ENCODE measurements around the gene UBE2I.
"Not testable (repeated sequence)": the region's sequence is repeated elsewhere in the genome, so short reads cannot be mapped to it uniquely, and the experiment has no call there.

Gene UBE2I

DNA sequence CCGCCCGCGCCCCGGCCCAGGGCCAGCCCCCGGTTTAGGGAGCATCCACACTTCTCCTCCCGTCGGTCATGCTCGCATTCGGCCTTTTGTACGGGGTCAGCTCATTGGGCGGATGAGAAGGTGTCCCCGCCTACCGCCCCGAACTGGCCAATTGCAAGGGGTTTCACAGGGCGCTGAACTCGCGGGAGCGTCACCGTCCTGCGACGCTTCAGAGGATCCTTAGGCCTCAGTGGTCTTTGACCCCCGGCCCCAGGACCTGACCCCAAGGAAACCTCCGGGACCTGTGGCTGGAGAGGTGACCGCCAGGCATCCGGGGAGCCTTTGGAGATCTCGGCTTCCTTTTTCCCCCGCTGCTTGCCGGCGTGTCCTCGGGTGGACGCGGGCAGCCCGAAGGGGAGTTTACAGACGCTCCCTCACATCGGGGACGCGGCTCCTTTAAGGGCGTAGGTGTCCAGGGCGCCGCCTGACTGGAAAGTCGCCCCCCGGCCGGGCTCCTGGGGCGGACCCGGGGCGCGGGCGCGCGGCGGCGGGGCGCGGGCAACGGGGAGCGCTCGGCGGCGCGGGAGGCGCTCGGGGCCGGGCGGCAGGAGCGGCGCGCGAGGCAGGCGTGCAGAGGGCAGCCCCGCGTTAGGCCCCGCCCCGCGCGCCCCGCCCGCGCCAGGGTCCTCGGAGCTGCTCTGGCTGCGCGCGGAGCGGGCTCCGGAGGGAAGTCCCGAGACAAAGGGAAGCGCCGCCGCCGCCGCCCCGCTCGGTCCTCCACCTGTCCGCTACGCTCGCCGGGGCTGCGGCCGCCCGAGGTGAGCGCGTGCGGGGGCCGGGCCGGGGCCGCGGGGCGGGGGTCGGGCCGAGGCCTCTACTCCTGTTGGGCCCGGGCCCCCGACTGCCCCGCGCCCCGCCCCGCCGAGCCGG is at the start of gene UBE2I:
TSS of gene UBE2I (plus strand) at position 660 of the 909 bp plus-strand sequence. CDS start 4,395 bp downstream, outside the sequence.
- peak; percentile 96 for DNase-seq

- DNase-seq: peak; percentile 8
Measured at GRCh38 chr16:1259760-1260068, 49.7 kb upstream of the UBE2I start.

DNA sequence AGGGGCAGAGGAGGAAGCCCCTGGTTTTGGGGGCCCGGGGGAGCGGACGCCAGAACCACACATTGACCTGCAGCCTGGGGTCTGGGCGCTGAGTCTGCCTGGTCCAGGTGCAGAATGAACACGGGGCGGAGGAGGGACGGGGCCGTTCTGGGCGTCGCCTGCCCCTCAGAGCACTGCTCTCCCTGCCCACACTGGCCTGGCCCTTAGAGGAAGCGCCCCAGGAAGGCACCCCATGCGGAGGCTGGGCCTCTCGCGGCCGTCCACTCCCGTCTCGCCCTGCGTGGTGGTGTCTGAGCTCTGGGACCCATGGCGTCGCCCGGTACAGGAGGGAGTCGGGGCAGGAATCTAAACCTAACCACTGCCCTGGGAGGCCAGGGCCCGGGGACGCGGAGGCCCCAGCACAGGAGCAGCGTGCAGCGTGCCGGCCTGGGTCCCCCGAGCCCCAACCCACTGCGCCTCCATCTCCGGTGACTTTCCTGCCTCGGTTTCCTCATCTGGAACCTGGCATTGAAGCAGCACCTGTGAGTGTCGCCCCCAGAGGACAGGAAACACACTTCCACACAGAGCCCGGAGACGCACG is 49.2 kb upstream of the UBE2I start:
- no peak for DNase-seq

DNA sequence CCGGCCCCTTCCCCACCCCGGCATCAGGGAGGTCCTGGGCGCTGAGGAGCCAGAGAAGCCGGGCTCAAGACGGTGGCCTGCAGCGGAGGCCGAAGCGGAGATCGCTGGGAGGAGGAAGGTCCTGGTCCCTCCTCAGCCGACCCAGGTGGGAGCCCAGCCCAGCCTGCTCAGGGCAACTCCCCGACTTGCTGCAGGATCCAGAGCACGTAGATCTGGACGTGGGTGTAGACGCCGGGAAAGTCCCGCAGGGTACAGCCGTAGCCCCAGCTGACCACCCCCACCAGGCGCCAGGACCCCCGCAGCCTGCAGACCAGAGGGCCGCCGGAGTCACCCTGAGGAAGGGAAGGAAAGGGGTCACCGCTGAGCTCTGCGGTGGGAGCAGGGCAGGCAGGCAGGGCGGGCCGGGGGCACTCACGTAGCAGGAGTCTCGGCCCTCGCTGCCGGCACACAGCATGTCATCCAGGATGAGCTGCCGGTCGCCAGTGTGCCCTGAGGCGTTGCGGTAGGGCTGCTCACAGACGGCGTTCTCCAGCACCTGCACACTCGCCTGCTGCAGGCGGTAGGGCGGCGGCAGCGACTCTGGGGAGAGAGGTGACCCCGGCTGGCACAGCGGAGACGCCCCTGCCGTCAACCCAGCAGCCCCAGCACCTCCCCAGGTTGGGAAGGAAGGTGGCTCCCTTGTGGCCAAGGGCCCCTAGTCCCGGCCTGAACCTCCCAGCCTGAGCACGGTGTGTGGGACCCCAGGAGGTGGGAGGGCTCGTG is 48.1 kb upstream of the UBE2I start:
- DNase-seq: peak; percentile 9

- peak; percentile 9 for DNase-seq
Measured at GRCh38 chr16:1262210-1262845, 47.1 kb upstream of the UBE2I start.

- DNase-seq: no peak
Measured at GRCh38 chr16:1262846-1263221, 46.6 kb upstream of the UBE2I start.

GRCh38 chr16:1263591-1264344 is 45.7 kb upstream of the UBE2I start:
- no peak for DNase-seq

- no peak for DNase-seq
Measured at GRCh38 chr16:1264345-1265089, 44.9 kb upstream of the UBE2I start.

- DNase-seq: no peak
Measured at GRCh38 chr16:1265090-1265630, 44.3 kb upstream of the UBE2I start.

DNA sequence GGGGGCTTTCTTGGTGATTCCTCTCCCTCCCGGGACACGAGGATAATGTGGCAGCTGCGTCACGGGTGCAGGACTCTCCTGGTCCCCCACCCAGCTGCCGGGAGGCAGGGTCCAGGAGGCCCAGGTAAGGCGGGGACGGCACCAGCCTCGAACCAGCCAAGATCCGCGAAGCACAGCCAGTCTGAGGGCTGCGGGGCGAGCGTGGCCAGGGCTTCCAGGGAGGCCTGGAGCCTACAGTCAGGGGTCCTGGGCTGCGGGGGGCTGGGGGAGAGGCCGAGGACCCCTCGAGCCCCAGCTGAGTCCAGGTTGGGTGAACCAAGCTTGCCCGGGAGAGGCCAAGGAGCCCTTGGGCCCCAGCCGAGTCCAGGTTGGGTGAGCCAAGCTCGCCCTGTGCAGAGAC is 43.6 kb upstream of the UBE2I start:
- no peak for DNase-seq

DNA sequence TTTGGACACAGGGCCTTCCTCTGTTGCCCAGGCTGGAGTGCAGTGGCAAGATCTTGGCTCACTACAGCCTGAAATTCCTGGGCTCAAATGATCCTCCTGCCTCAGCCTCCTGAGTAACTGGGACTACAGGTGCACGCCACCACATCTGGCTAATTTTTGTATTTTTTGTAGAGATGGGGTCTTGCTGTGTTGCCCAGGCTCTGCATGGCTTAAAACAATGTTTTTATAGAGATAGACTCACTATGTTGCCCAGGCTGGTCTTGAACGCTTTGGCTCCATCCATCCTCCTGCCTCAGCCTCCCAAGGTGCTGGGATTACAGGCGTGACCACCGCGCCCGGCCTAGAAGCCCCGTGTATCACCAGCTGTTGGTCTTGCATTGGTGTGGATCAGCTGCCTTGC is 40.0 kb upstream of the UBE2I start:
- DNase-seq: not testable (repeated sequence)

GRCh38 chr16:1271380-1271723 is 38.1 kb upstream of the UBE2I start:
- DNase-seq: no peak

DNA sequence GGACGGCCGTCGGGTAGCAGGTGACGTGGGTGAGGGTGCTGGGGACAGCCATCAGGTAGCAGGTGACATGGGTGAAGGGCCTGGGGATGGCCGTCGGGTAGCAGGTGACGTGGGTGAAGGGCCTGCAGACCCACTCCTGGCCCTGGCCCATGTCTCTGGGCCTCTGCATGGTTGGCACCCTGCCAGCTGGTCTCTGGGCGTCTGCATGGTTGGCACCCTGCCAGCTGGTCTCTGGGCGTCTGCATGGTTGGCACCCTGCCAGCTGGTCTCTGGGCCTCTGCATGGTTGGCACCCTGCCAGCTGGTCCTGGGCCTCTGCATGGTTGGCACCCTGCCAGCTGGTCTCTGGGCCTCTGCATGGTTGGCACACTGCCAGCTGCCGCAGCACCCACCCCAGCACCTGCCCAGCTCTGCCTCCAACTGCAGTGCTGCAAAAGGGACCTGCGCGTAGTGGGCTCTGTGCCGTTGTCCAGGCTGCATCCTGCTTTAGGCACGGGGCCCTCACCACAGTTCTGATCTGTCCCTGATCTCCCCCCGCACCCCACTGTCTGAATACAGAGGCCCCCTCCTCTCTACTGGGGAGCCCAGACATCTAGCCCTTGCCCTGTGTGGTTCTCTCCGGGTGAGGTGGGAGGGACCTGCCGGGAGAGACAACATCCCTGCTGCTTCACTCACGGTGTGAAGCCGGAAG is 37.6 kb upstream of the UBE2I start:
- not testable (repeated sequence) for DNase-seq

DNA sequence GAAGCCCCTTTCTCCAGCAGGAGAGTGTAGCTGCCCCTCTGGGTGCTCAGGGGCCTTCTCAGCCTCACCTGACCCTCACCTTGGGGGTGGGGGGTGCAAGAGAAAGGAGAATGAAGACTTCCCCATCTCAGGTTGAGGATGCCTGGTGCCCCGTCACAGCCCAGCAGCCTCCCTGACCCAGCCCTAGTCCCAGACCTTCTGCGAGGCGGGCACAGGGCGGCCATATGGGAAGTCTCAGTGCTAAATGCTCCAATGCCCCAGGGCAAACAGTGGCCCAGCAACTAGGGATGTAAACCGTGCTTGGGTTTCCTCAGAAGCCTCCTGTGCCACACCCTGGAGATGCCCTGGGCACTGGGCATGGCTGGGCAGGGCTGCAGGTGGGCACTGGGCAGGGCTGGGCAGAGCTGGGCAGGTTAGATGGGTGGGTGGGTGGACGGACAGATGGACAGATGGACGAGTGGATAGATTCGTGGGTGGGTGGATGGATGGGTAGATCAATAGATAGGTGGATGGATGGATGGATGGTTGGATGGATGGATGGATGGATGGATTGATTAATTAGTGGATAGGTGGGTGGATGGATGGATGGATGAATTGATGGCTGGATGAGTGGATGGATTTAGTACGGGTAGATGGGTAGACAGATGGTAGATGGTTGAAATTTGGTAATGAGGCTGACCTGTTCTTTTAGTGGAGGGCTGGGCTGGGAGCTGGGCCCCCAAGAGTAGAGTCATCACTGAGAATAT is 36.8 kb upstream of the UBE2I start:
- no peak for DNase-seq

DNA sequence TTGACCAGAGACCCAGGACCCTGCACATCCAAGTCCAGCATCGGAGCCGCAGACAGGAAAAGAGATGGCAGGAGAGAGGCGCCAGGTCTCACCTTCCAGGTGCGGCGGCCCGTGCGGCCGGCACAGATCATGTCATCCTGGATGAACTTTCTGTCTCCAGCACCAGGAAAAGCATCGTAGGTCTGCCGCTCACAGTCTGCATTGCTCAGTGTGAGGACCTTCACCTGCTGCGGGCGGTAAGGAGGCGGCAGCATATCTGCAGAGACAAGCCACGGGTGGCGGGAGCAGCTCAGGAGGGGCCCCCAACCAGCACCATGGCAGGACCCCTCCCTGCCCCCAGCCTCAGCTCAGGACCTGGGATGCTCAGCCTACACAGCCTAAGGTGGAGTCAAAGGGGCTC is 35.6 kb upstream of the UBE2I start:
- no peak for DNase-seq

DNA sequence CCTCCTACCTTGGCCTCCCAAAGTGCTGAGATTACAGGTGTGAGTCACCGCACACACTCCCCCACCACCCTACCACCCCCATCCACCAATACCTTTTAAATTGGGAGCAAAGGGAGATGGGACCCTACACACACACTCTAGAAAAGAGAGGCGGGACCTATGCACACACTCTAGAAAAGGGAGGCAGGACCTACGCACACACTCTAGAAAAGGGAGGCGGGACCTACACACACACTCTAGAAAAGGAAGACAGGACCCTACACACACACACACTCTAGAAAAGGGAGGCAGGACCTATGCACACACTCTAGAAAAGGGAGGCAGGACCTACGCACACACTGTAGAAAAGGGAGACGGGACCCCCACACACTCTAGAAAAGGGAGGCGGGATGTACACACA is 34.7 kb upstream of the UBE2I start:
- no peak for DNase-seq

- DNase-seq: no peak
Measured at GRCh38 chr16:1275791-1276579, 33.5 kb upstream of the UBE2I start.

GRCh38 chr16:1276580-1276878 is 32.9 kb upstream of the UBE2I start:
- no peak for DNase-seq

DNA sequence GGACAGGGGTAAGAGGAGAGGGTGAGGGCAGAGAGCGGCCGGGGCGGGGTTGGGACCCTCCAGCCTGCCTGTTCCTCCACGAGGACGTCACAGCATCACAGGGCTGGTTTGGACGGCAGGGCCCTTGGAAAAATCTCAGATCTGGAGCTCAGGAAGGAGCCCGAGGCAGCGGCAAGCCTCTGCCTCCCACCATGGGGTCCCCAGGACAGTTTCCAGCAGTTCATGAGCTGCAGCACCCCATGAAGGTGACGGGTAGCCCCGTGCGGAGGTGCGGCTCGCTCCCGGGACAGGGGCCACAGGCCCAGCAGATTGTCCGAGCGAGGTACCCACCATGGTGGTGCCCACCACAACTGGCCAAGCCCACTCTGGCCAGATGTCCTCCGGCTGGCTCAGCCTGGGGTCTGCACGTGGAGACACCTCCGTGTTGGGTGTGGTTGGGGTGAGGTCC is 32.3 kb upstream of the UBE2I start:
- DNase-seq: no peak

Measured in activated naive CD4-positive, alpha-beta T cell treated with anti-CD3 and anti-CD28 coated beads, Interleukin-2, amount 50 U/mL, for 16 hours (primary cell).